EL (cell line): ENCODE measurements around the gene LIPC.

Experiments
- DNase-seq: peaks from one replicate; pipeline ENCODE4 v3.0.0-alpha.2; 2016

The LIPC gene

DNA sequence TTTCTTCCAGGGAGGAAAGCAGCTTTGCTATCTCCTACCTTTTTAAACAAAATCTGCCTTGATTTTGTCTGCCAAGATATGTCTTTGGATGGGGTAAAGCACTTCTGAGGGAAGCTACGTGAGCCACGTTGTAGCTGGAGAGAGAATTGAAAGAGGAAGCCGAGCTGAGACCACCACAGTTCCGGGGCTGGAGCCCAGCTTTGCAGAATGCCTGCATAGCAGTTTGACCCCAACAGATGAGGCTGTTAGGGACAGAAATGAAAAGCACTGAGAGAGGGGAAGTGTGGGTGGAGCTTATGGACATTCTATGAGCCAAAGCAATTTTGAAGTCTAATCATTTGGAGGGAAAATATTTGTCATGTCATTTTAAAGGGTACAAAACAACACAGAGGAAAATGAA, 45.4 kb downstream of the LIPC start:
- no peak for DNase-seq

DNA sequence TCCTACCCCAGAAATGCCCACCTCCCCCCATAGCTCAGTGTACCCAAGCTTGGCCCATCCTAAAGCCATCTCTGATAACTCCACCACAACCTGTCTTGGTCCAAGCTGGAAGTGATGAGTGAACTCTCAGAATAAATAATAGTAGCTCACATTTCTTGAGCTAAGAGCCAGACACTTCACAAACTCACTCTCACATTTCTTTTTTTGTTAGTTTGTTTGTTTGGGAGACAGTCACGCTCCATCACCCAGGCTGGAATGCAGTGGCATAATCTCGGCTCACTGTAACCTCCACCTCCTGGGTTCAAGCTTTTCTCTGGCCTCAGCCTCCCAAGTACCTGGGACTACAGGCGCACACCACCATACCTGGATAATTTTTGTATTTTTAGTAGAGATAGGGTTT, 46.2 kb downstream of the LIPC start:
- no peak for DNase-seq

DNA sequence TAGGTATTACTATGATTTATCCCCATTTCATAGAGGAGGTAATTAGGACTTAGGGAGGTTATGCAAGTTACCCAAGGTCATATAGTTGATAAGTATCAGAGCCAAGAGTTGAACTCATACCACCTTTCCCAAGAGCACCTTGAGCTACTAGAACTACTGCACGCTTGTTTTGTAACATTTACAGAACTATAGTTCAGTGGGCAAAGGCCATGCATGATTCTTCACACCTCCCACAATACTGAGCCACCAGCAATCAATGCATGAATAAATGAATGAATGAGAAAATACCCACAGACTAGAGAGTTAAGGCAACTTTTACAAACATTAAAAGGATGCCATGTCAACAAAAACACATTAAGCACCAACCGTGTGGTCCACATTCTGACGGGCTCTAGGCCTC, 46.8 kb downstream of the LIPC start:
- DNase-seq = no peak

DNA sequence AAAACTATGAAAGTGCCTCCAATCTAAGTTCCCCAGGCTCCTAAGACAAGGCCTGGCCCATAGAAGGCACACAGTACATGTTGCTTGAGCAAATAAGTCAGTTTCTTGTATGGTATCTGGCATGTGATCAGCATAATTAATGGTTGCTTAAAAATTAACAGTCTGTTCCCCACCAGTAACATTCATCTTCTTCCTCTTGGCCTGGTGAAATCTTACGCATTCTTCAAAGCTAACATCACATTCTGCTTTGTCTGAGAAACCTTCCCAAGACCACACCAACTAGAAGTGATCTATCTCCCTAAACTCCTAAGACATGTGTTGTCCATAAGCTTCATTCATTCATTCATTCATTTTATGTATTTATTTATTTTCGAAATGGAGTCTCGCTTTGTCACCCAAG, 48.1 kb downstream of the LIPC start:
- no peak for DNase-seq

DNA sequence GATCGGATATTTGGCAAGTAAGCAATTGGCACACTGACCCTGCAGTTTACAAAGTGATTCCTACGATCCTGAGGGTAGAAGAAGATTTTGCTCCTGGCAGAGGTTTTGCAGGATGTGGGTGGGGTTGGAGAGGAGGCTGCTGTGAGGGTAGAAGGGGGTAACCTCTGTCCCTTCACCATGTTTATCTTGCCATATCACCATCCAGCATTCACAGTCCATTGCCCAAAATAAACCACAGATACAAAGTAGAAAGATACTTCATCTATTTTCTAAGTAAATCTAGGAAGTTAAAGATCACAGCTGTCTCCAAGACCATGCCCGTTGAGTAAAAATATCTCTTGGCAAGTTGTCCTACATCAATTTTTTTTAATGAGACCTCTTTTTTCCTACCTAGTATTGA, 51.6 kb downstream of the LIPC start:
- no peak for DNase-seq

DNA sequence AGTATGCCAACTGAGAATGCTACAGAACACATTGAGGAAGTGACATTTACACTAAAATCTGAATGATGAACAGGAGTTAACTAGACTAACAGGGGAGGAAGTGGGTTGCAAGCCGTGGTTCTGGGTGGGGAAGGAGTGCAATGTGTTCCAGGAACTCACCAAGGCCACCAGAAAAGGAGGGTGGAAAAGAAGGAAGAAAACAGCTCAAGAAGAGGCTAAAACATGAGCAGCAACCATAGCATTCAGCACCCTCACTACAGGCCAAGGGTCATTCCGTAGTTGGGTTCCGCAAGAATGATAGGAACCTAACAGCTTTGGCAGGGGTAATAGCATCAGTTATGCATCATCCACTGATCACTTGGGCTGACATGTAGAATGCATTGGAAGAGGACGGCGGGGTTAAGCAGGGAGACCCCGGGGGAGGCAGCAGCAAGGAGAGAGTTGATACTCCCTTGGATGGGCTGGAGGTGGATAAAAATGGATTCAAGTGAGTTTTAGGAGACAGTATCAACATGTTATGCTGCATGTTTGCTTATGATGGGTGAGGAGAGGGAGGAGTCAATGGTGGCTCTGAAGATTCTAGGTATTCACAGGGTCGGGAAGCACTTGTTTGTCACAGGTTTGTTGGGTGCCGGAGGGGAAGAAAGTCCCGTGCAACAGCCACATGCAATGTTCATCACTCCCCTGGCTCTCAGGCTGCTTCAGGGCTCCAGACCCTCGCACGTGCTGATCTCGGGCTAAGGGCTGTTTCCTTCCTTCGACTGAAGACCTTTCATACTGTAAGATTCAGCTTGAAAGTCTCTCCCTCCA, 53.2 kb downstream of the LIPC start:
- DNase-seq = no peak

DNA sequence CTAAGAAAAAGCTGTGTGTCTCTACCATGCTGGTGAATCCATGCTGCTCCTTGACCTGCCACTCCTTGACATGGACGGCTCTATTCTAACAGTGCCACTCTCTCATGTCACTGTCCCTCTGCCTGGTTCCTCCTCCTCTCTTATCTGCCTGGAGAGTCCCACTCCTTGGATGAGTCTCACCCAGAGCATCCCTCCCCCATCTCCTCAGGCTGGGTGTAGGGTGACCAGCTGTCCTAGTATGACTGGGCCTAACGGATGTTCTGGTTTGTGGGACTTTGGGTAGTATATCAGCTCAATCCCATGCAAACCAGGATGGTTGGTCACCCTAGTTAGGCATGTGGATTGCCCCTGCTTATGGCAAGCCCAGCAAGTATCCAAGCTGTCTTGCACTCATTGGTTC, 54.3 kb downstream of the LIPC start:
- DNase-seq = no peak

DNA sequence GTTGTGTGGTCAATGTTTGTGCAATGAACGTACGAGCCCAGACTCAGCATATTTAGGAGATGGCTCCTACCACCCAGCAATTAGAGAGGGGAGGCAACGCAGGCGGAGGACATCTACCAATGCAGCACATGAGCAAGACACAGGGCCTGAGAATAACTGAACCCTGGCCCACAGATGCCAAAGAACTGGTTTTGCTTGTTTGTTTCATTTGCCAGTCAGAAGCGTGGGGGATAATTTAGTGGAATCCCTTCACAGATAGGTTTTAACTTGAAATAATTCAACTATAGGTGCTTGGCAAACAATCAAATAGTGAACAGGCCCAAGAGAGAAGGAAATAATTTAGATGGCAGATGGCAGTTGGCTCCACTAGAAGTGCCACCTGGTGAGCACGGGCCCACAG, 54.8 kb downstream of the LIPC start:
- DNase-seq = no peak

DNA sequence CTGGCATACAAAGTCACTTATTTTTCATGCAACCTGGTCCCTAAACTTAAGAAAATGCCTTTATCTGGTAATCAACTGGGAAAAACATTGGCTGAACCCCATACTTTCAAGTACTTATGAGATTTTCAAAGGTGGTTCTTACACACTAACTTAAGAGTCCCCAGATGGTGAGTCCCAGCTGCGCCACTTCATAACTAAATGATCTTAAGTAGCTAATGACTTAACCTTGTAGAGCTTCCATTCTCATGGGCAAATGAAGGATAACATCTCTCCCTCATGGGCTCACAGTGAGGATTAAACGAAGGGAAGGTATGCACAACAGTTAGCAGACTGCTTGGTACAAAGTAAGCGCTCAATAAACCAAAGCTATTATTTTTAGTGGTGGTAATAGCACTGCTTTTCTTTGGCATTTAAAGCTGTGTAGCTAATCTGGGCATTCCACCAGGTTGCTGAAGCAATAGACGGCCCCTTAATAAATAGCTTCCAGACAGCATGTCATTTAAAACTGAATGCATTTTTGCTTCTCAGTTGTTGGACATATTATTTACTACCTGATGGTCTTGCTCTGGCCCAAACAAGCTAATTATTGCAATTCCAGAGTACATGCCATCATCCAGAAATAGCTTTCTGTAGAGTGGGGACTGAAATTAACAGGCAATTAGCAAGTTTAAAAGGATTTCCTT, 55.4 kb downstream of the LIPC start:
- no peak for DNase-seq

DNA sequence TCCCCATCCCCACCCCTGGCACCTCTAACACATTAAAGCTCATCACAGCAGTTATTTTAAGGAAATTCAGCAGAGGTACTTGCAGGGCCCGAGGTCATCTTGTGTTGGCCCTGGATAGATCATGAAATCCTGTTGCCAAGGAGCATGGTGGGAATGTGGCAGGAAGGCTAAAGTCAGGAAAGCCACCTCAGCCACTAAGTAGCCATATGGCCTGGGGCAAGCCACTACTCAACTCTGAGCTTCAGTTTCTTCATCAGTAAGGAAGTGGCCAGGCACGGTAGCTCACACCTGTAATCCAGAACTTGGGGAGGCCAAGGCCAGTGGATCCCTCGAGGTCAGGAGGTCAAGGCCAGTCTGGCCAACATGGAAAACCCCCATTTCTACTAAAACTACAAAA, 55.9 kb downstream of the LIPC start:
- DNase-seq = no peak

DNA sequence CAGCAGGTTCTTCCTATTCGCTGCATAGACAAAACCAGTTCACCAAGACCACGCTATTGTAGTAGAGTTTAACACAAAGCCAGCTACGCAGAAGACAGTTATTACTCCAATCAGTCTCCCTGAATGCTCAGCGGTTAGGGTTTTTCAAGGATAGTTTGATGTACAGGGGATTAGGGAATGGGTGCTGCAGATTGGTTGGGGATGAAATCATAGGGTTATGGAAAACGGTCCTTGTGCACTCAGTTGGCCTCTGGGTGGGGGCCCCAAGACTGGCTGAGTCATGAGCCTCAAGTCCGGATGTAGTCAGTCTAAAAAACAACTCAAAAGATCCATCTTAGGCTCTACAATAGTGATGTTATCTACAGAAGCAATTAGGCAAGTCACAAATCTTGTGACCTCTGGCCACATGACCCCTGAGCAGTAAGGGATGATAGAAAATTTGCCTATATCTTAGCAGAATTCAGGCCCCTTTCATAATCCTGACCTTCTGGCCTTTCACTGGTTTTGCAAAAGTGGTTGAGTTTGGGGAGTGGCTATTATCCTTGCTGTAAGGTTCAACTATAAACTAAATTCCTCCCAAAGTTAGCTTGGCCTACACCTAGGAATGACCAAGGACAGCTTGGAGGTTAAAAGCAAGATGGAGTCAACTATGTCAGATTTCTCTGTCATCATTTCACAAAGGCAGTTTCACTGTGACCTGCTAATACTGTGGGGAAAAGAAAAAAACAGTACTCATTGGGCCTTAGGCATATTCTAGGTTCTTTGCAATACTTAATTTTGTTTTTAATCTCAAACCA, 57.7 kb downstream of the LIPC start:
- DNase-seq = no peak

DNA sequence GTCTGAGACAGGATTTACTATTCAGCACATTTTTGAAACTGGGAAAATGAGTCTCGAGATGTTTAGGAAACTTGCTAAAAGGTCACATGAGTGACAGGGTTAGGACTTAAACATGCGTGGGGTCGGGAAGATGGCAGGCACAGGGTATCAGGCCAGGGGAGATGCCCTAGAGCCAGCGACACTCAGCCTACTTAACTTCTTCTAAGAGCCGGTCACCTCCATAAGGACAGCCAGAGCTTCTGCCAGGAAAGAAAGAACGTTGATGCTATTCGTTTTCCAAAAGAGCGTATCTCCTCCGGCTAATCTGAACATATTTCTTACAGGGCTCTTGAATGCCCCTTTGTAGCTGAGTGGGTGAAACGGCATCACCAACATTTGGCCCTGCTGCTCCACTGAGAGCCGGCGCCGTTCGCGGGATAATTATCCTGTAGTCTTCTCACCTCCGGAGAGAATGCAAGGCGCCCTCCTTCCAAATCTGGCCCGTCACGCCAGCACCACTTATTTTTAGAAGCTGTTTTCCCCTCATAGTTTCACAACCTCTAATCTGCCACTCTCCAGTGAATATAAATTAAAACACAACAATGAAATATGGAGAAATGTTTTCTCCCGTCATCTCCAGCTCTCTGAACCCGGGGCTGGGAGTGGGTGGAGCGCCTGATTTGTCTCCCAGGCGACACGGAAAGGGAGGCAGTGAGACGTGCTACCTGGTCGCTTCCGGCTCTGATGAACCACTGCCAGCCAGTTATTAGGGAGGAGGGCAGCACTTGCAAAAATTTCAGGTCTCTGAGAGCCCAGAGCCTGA, 58.5 kb downstream of the LIPC start:
- no peak for DNase-seq

DNA sequence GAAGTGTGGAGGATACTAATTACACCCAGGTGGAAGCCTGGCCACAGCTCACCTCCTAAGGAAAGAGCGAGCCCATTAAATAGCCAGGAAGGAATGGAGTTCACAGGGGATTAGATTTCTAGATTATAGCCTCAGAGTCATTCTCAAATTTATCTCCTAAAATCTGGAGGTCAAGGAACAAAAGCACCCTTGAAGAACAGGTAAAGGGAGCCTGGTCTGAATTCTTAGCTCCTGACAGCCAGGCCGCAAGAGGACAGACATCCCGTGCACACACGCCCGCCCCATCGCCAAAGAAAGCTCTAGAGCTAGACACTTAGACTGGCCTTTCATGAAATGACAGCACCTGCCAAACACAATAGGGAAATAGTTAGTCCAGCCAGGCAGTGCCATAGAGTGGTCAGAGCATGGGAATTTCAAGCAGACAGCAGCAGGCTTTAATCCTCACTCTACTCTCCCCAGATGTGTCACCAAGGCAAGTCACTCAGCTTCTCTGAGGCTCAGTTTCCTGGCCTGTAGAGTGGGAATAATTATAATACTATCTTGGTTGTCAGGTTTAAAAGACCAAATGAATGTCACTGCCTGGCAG, 59.2 kb downstream of the LIPC start:
- DNase-seq = no peak

DNA sequence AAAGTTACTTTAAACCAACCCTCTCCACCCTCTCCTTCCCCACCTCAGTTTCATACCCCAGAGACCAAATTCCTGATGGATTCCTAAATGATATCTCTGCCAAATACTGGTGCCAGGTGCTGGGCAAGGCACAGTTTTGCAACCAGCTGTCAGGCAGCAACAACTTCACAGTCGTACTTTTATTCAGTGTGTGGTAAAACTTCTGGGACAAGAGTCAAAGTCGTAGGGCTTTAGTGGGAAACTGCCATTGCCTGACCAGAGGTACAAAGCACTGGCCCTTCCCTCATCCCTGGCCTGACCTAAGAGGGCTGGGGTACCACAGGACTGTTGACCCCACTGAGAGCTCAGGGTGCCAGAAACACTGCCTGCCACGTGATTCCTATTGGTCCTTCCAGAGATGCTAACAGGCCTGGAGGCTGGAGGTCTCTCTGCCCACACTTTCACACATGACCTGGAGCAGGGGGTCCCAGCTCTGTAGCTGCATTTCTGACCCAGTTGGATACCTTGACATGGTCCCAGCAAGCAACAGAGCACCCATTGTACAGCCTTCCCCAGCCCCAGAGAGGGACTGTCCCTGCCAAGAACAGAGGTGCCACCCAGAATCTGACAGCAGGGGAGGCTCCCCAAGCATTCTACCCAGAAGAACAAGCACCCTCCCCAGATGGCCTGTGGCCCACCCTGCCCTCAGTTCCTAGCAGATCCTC, 59.9 kb downstream of the LIPC start:
- no peak for DNase-seq

DNA sequence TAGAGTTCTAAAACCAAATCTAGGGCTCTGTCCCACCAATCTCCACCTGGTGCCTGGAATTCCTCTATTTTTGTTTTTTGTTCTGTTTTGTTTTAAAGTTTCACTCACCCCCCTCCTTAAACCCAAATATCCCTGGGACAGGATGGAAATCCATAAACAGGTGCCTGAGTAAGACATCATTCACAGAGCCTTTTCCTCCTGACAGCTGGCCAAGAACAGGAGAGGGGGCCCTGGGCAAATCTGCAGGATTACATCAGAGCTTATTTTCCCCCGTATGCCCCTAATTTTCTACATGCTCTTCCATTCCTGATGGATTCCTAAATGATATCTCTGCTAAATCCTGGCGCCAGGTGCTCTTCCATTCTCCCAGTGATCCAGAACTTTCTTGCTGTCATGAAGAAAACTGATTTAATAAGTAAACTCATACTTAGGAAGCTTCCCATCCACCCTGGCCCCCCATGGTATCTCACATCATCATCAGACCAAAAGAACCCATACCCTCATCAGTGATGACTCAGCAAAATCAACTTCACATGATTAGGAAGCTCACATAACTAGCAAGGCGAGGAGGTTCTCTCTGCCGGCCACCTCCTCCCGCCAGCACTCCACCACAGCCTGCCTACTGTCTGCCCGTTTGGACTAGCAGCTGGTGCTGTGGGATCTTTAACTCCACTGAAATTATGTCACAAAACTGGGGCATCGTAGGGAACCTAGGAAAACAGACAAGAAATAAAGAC, 61.0 kb downstream of the LIPC start:
- DNase-seq = no peak

DNA sequence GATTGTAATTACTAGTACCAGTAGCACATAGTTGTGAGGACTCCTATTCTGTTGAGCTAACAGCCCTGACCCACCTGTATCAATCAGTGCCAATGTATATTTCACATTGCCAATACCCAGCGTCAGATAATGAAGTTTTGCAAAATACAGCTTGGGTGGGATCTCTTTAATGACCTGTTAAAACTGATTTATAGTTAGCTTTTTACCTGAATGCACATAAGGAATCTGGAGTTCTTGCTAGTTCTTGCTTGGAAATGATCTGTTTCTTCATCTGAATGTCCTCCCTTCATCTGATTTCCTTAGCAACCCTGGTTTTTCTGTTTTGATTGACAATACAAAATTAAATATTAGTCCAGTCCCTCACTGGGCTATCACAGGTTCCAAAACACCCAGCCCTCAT, 62.8 kb downstream of the LIPC start:
- no peak for DNase-seq

DNA sequence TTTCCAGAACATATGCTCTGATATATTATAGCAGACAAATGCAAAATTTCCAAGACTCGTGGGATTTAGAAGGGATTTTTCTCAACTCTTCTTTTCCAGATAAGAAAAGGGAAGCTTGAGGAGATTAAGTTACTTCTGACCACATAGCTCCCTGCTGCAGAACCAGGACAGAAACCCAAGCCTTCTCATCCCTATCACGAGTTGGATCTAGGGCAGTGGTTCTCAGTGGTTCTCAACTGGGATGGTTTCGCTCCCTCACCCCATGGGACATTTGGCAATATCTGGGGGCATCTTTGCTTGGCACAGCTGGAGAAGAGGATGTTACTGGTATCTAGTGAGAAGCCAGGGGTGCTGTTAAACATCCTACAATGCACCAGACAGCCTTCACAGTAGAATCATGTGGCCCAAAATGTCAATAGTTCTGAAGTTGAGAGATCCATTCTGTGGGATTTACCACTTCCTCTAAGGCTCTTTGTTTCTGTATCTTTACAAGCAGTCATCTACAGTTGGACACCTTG, 64.2 kb downstream of the LIPC start:
- DNase-seq = no peak

DNA sequence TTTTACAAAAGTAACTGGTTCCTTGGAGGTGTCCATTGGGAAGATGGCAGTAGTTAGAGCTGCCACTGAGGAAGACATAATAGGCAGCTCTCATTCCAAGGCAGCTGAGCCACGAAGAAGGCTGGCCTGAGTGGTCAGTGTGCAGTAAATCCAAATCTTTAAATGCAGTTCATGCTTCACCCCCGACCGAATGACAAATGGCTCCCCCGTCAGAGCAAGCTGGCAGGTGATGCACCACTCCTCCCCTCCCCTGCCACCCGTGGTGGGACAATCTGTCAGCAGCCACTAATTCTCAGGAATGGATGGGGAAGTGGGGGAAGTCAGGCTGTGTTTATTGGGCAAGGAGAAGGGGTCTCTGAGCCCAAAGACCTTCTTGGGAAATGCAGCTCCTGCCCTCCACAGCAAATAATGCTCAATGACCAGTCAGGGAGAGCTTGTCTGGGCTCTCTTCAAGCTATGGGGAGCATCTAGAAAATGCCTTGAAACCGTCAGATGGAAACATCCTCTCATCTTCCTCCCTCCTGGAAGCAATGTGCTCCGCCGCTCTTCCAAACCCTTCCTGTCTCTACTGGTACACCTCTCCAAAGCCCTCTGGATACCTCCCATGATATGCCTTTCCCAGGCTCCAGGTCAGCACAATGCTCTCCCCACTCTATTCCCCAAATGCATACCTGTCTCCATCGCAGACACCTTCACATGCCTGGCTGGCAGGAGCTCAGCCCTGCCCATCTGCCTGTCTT, 65.4 kb downstream of the LIPC start:
- no peak for DNase-seq

DNA sequence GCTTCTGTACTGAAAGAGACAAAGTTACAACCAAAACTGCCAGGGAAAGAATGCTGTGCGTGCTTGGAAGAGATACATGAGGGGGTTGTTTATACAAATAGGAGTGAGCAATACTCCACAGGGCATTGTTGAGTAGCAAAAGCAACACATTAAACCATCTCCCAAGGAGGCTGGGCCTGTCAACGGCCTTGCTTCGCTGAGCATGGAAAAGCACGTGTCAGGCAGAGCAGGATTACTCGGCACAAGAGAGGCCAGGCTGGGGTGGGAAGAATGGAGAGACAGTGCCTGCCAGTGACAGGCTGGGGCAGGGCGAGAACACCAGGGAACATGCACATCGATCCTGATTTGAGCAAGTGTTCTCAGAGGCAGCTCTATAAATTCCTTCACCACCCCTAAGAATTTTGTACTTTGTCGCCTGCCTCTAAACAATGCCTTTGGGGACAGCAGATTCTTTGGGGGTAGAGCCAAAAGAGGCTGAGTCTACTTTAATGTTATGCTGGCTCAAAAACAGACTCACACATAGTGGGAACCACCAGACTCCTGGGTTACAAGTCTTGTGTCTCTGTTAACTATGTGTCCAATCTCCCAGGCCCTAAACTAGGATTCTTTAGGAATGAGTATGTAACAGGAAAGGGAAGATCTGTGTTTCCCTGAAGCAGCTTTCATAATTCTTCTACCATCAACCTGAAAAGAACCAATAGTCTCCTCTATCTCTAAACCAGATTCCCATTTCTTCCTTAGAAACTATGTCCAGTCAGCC, 67.2 kb downstream of the LIPC start:
- peak; percentile 91 for DNase-seq

DNA sequence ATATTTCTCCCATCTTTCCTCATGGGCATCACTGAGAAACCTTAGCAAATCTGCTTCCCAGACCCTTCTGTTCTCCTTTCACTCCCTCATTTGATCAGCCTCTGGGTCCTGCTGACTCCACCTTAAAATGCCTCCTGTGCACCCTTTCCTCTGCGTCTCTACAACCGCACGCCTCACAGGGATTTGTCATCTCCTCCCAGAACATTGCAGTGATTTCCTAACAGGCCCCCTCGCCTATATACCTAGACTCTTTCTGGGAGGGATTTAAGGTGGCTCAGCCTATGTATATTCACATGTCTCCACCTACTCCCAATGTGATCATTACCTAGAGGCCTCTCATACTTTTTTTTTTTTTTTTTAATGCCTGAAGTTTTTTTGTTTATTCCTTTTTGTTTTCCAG, 69.2 kb downstream of the LIPC start:
- no peak for DNase-seq
